ENCODE results near the gene REEP1. TPM values are rescaled to one million over a fixed set of nuclear protein-coding genes. Genes with fewer than 3 reads are reported as not detected.
"Not testable (repeated sequence)": the region's sequence is repeated elsewhere in the genome, so short reads cannot be mapped to it uniquely, and the experiment has no call there.

The REEP1 gene
- polyA plus RNA-seq, 4 donors, result 5.9 to 16.8 (median 8.8) TPM

GRCh38 chr2:86202702-86203101 is 134.7 kb downstream of the REEP1 start:
- no peak overlapping the region for H3K4me3 ChIP-seq (ENCODE audit: low read depth in 1 of 3, low read length in 3 of 3)
- no peak overlapping the region for H3K27ac ChIP-seq (ENCODE audit: low read depth in 1 of 3, low read length in 2 of 3)
- no peak for DNase-seq
- peaks cover 0 to 3% (median 2%) of the 10 kb centered on the region in 3 donors for H3K4me1 ChIP-seq (ENCODE audit: control insufficient read depth in 3 of 3, insufficient read depth in 2 of 3, low read depth in 1 of 3, low read length in 2 of 3)
- H3K9me3 ChIP-seq (ENCODE audit: control insufficient read depth in 2 of 2, insufficient read depth in 1 of 2, low read depth in 1 of 2, low read length in 1 of 2), result no peaks in the 10 kb centered on the region
- 90 to 94% (median 92%) methylated on average over 9 of the region's 9 CpGs for WGBS, 3 donors
- peaks cover 5 to 22% (median 6%) of the 10 kb centered on the region in 3 donors for H3K36me3 ChIP-seq (ENCODE audit: control insufficient read depth in 3 of 3, insufficient read depth in 2 of 3, low read depth in 1 of 3, low read length in 3 of 3)
- FAIRE-seq, result no peak
- no peaks in the 10 kb centered on the region for H3K27me3 ChIP-seq (ENCODE audit: control insufficient read depth in 3 of 3, insufficient read depth in 3 of 3, low read length in 3 of 3)

GRCh38 chr2:86202336-86202692 is 135.1 kb downstream of the REEP1 start:
- FAIRE-seq (no peak), DNase-seq (no peak)
- Histone ChIP-seq H3K27me3 (ENCODE audit: control insufficient read depth in 3 of 3, insufficient read depth in 3 of 3, low read length in 3 of 3) (no peaks in the 10 kb centered on the region), H3K4me3 (ENCODE audit: low read depth in 1 of 3, low read length in 3 of 3) (no peak overlapping the region), H3K27ac (ENCODE audit: low read depth in 1 of 3, low read length in 2 of 3) (no peak overlapping the region), H3K36me3 (ENCODE audit: control insufficient read depth in 3 of 3, insufficient read depth in 2 of 3, low read depth in 1 of 3, low read length in 3 of 3) (peaks cover 3 to 18% (median 5%) of the 10 kb centered on the region in 3 donors), H3K4me1 (ENCODE audit: control insufficient read depth in 3 of 3, insufficient read depth in 2 of 3, low read depth in 1 of 3, low read length in 2 of 3) (peaks cover 0 to 3% (median 2%) of the 10 kb centered on the region in 3 donors), H3K9me3 (ENCODE audit: control insufficient read depth in 2 of 2, insufficient read depth in 1 of 2, low read depth in 1 of 2, low read length in 1 of 2) (no peaks in the 10 kb centered on the region)
- 74 to 87% (median 82%) methylated on average over 2 of the region's 2 CpGs for WGBS, 3 donors

- FAIRE-seq (no peak), DNase-seq (no peak)
- H3K27me3 ChIP-seq (ENCODE audit: control insufficient read depth in 3 of 3, insufficient read depth in 3 of 3, low read length in 3 of 3), result no peaks in the 10 kb centered on the region
- no peak overlapping the region for H3K4me3 ChIP-seq (ENCODE audit: low read depth in 1 of 3, low read length in 3 of 3)
- H3K9me3 ChIP-seq (ENCODE audit: control insufficient read depth in 2 of 2, insufficient read depth in 1 of 2, low read depth in 1 of 2, low read length in 1 of 2), result no peaks in the 10 kb centered on the region
- H3K4me1 ChIP-seq (ENCODE audit: control insufficient read depth in 3 of 3, insufficient read depth in 2 of 3, low read depth in 1 of 3, low read length in 2 of 3), result peaks cover 0 to 3% (median 2%) of the 10 kb centered on the region in 3 donors
- H3K27ac ChIP-seq (ENCODE audit: low read depth in 1 of 3, low read length in 2 of 3), result no peak overlapping the region
- peaks cover 0 to 14% (median 3%) of the 10 kb centered on the region in 3 donors for H3K36me3 ChIP-seq (ENCODE audit: control insufficient read depth in 3 of 3, insufficient read depth in 2 of 3, low read depth in 1 of 3, low read length in 3 of 3)
- WGBS, 3 donors, result 66 to 84% (median 73%) methylated on average over 8 of the region's 8 CpGs
Observed at GRCh38 chr2:86201671-86202335, 135.6 kb downstream of the REEP1 start.

GRCh38 chr2:86200564-86200963 is 136.9 kb downstream of the REEP1 start:
- WGBS, 3 donors, result 64 to 77% (median 75%) methylated on average over 11 of the region's 11 CpGs
- H3K27me3 ChIP-seq (ENCODE audit: control insufficient read depth in 3 of 3, insufficient read depth in 3 of 3, low read length in 3 of 3); H3K4me1 ChIP-seq (ENCODE audit: control insufficient read depth in 3 of 3, insufficient read depth in 2 of 3, low read depth in 1 of 3, low read length in 2 of 3); H3K27ac ChIP-seq (ENCODE audit: low read depth in 1 of 3, low read length in 2 of 3); DNase-seq; H3K36me3 ChIP-seq (ENCODE audit: control insufficient read depth in 3 of 3, insufficient read depth in 2 of 3, low read depth in 1 of 3, low read length in 3 of 3); FAIRE-seq; H3K9me3 ChIP-seq (ENCODE audit: control insufficient read depth in 2 of 2, insufficient read depth in 1 of 2, low read depth in 1 of 2, low read length in 1 of 2): not testable (repeated sequence)
- peak overlapping the region in 1 of 3 donors; percentile 88 for H3K4me3 ChIP-seq (ENCODE audit: low read depth in 1 of 3, low read length in 3 of 3)

- Histone ChIP-seq H3K27ac (ENCODE audit: low read depth in 1 of 3, low read length in 2 of 3) (peak overlapping the region; percentile 44 to 61 (median 57)), H3K4me1 (ENCODE audit: control insufficient read depth in 3 of 3, insufficient read depth in 2 of 3, low read depth in 1 of 3, low read length in 2 of 3) (peaks cover 0 to 5% (median 2%) of the 10 kb centered on the region in 3 donors), H3K4me3 (ENCODE audit: low read depth in 1 of 3, low read length in 3 of 3) (peak overlapping the region; percentile 74 to 88 (median 85)), H3K9me3 (ENCODE audit: control insufficient read depth in 2 of 2, insufficient read depth in 1 of 2, low read depth in 1 of 2, low read length in 1 of 2) (no peaks in the 10 kb centered on the region), H3K36me3 (ENCODE audit: control insufficient read depth in 3 of 3, insufficient read depth in 2 of 3, low read depth in 1 of 3, low read length in 3 of 3) (peaks cover 0 to 8% (median 0%) of the 10 kb centered on the region in 3 donors), H3K27me3 (ENCODE audit: control insufficient read depth in 3 of 3, insufficient read depth in 3 of 3, low read length in 3 of 3) (no peaks in the 10 kb centered on the region)
- 1% methylated on average over 8 of the region's 8 CpGs for WGBS, 3 donors
- FAIRE-seq (no peak), DNase-seq (no peak)
Observed at GRCh38 chr2:86199834-86200177, 137.6 kb downstream of the REEP1 start.

- DNase-seq (no peak), FAIRE-seq (no peak)
- Histone ChIP-seq H3K4me1 (ENCODE audit: control insufficient read depth in 3 of 3, insufficient read depth in 2 of 3, low read depth in 1 of 3, low read length in 2 of 3) (peaks cover 1 to 11% (median 6%) of the 10 kb centered on the region in 3 donors), H3K27ac (ENCODE audit: low read depth in 1 of 3, low read length in 2 of 3) (peak overlapping the region; percentile 98 to 100 (median 100)), H3K9me3 (ENCODE audit: control insufficient read depth in 2 of 2, insufficient read depth in 1 of 2, low read depth in 1 of 2, low read length in 1 of 2) (no peaks in the 10 kb centered on the region), H3K27me3 (ENCODE audit: control insufficient read depth in 3 of 3, insufficient read depth in 3 of 3, low read length in 3 of 3) (no peaks in the 10 kb centered on the region), H3K36me3 (ENCODE audit: control insufficient read depth in 3 of 3, insufficient read depth in 2 of 3, low read depth in 1 of 3, low read length in 3 of 3) (peaks cover 0 to 6% (median 0%) of the 10 kb centered on the region in 3 donors), H3K4me3 (ENCODE audit: low read depth in 1 of 3, low read length in 3 of 3) (peak overlapping the region; percentile 44 to 99 (median 88))
- 29 to 36% (median 30%) methylated on average over 23 of the region's 23 CpGs for WGBS, 3 donors
Observed at GRCh38 chr2:86195808-86196387, 141.5 kb downstream of the REEP1 start.

GRCh38 chr2:86195055-86195807 is 142.2 kb downstream of the REEP1 start, which contains the start of gene IMMT:
Gene IMMT (minus strand): TSS chr2:86195462. CDS start chr2:86195382, 80 bp downstream.
- FAIRE-seq, result no peak
- peaks cover 0 to 9% (median 6%) of the 10 kb centered on the region in 3 donors for H3K4me1 ChIP-seq (ENCODE audit: control insufficient read depth in 3 of 3, insufficient read depth in 2 of 3, low read depth in 1 of 3, low read length in 2 of 3)
- DNase-seq, result peak; percentile 98
- peaks cover 0 to 6% (median under 1%) of the 10 kb centered on the region in 3 donors for H3K36me3 ChIP-seq (ENCODE audit: control insufficient read depth in 3 of 3, insufficient read depth in 2 of 3, low read depth in 1 of 3, low read length in 3 of 3)
- H3K27ac ChIP-seq (ENCODE audit: low read depth in 1 of 3, low read length in 2 of 3), result peak within 1 kb of the TSS; percentile 98 to 100 (median 100)
- peak within 1 kb of the TSS; percentile 76 to 99 (median 88) for H3K4me3 ChIP-seq (ENCODE audit: low read depth in 1 of 3, low read length in 3 of 3)
- H3K9me3 ChIP-seq (ENCODE audit: control insufficient read depth in 2 of 2, insufficient read depth in 1 of 2, low read depth in 1 of 2, low read length in 1 of 2), result no peaks in the 10 kb centered on the region
- no peaks in the 10 kb centered on the region for H3K27me3 ChIP-seq (ENCODE audit: control insufficient read depth in 3 of 3, insufficient read depth in 3 of 3, low read length in 3 of 3)
- 0% methylated on average over 72 to 74 of the region's 74 CpGs for WGBS, 3 donors

- Histone ChIP-seq H3K36me3 (ENCODE audit: control insufficient read depth in 3 of 3, insufficient read depth in 2 of 3, low read depth in 1 of 3, low read length in 3 of 3) (peaks cover 0 to 6% (median 2%) of the 10 kb centered on the region in 3 donors), H3K9me3 (ENCODE audit: control insufficient read depth in 2 of 2, insufficient read depth in 1 of 2, low read depth in 1 of 2, low read length in 1 of 2) (no peaks in the 10 kb centered on the region), H3K4me3 (ENCODE audit: low read depth in 1 of 3, low read length in 3 of 3) (peak overlapping the region; percentile 76 to 99 (median 88)), H3K27ac (ENCODE audit: low read depth in 1 of 3, low read length in 2 of 3) (peak overlapping the region; percentile 98 to 100 (median 100)), H3K27me3 (ENCODE audit: control insufficient read depth in 3 of 3, insufficient read depth in 3 of 3, low read length in 3 of 3) (no peaks in the 10 kb centered on the region), H3K4me1 (ENCODE audit: control insufficient read depth in 3 of 3, insufficient read depth in 2 of 3, low read depth in 1 of 3, low read length in 2 of 3) (peaks cover 0 to 8% (median 6%) of the 10 kb centered on the region in 3 donors)
- DNase-seq (peak; percentile 97 to 98), FAIRE-seq (no peak)
- 0 to 1% (median 0%) methylated on average over 17 of the region's 17 CpGs for WGBS, 3 donors
Observed at GRCh38 chr2:86194751-86195054, 142.7 kb downstream of the REEP1 start.

All from small intestine (tissue), 7 donors.